Mesendoderm (in vitro differentiated cells): Measurements from ENCODE around the gene NUDT16.
"Not testable (repeated sequence)": the region's sequence is repeated elsewhere in the genome, so short reads cannot be mapped to it uniquely, and the experiment has no call there.

Experiments
- DNase-seq: peaks from one replicate; pipeline ENCODE4 v3.0.0; 2013
- H2AK5ac ChIP-seq: 2 replicates; pipeline ENCODE4 v1.6.1; 2013; ENCODE audit warnings: low read length, inconsistent platforms
- H2BK120ac ChIP-seq: 2 replicates; pipeline ENCODE4 v1.6.1; 2013; ENCODE audit warnings: low read depth, mild to moderate bottlenecking, low read length, moderate library complexity, mixed read lengths
- H2BK15ac ChIP-seq: replicated peaks from 2 replicates; pipeline ENCODE4 v1.6.1; 2013; ENCODE audit warnings: low read depth, mild to moderate bottlenecking, moderate library complexity
- H2BK5ac ChIP-seq: 2 replicates; pipeline ENCODE4 v1.6.1; 2013; ENCODE audit warnings: low read length, inconsistent platforms
- H3K18ac ChIP-seq: 2 replicates; pipeline ENCODE4 v1.6.1; 2013; ENCODE audit warnings: mild to moderate bottlenecking, low read length, mixed read lengths
- H3K23ac ChIP-seq: one replicate; pipeline ENCODE4 v1.6.1; 2013; ENCODE audit warnings: low read length
- H3K27ac ChIP-seq: 2 replicates; pipeline ENCODE4 v1.5.1; 2013; ENCODE audit warnings: low read depth, mild to moderate bottlenecking, inconsistent platforms, low read length, moderate library complexity
- H3K27me3 ChIP-seq: 2 replicates; pipeline ENCODE4 v1.6.1; 2013; ENCODE audit warnings: low read length, control low read depth, mild to moderate bottlenecking, inconsistent platforms; ENCODE audit not compliant: insufficient read depth, poor library complexity
- H3K36me3 ChIP-seq: 2 replicates; pipeline ENCODE4 v1.6.1; 2013; ENCODE audit warnings: low read length, inconsistent platforms; ENCODE audit not compliant: control insufficient read depth, insufficient read depth
- H3K4ac ChIP-seq: one replicate; pipeline ENCODE4 v1.6.1; 2013; ENCODE audit warnings: low read depth, mild to moderate bottlenecking, low read length, moderate library complexity
- H3K4me1 ChIP-seq: 2 replicates; pipeline ENCODE4 v1.6.1; 2013; ENCODE audit warnings: low read depth, low read length, inconsistent platforms; ENCODE audit not compliant: control insufficient read depth
- H3K4me2 ChIP-seq: 2 replicates; pipeline ENCODE4 v1.6.1; 2013; ENCODE audit warnings: low read length
- H3K4me3 ChIP-seq: 2 replicates; pipeline ENCODE4 v1.5.1; 2013; ENCODE audit warnings: mild to moderate bottlenecking, low read length
- H3K56ac ChIP-seq: one replicate; pipeline ENCODE4 v1.6.1; 2013; ENCODE audit warnings: low read length
- H3K79me1 ChIP-seq: 2 replicates; pipeline ENCODE4 v1.6.1; 2013; ENCODE audit warnings: low read length, inconsistent platforms
- H3K79me2 ChIP-seq: 2 replicates; pipeline ENCODE4 v1.6.1; 2013; ENCODE audit warnings: mild to moderate bottlenecking, low read length; ENCODE audit not compliant: control insufficient read depth, insufficient read depth
- H3K9ac ChIP-seq: 2 replicates; pipeline ENCODE4 v1.6.1; 2013; ENCODE audit warnings: low read length, inconsistent platforms
- H4K5ac ChIP-seq: one replicate; pipeline ENCODE4 v1.6.1; 2013; ENCODE audit warnings: low read length
- H4K8ac ChIP-seq: one replicate; pipeline ENCODE4 v1.6.1; 2013; ENCODE audit warnings: low read depth, mild to moderate bottlenecking, control low read depth, low read length, moderate library complexity
- WGBS: extraction: QIAGEN DNeasy Blood & Tissue Kit; methylation state at CpG from one replicate; pipeline ENCODE4 v1.1.7; 2013; ENCODE audit warnings: low lambda C conversion rate, missing lambda C conversion rate; ENCODE audit not compliant: insufficient coverage; ENCODE audit errors: extremely low coverage; 5-methylcytosine and 5-hydroxymethylcytosine counted together

NUDT16 gene

GRCh38 chr3:131370935-131371687, 10.5 kb upstream of the NUDT16 start:
- Histone ChIP-seq H4K5ac (no peak overlapping the region), H3K27me3 (no peaks in the 10 kb centered on the region), H2BK120ac (no peak overlapping the region), H3K36me3 (peaks cover 1% of the 10 kb centered on the region), H3K79me2 (no peaks in the 10 kb centered on the region), H3K27ac (no peak overlapping the region), H4K8ac (no peak overlapping the region), H3K23ac (no peak overlapping the region), H2BK15ac (no peak overlapping the region), H3K9ac (no peak overlapping the region), H2AK5ac (no peak overlapping the region), H2BK5ac (no peak overlapping the region), H3K4me3 (no peak overlapping the region), H3K56ac (no peak overlapping the region), H3K4me1 (no peaks in the 10 kb centered on the region), H3K79me1 (no peaks in the 10 kb centered on the region), H3K4ac (no peak overlapping the region), H3K4me2 (no peak overlapping the region), H3K18ac (no peak overlapping the region)
- WGBS: no CpG with 5 or more reads among the region's 10 CpGs
- no peak for DNase-seq

GRCh38 chr3:131371688-131372066, 9.9 kb upstream of the NUDT16 start:
- Histone ChIP-seq H4K5ac (no peak overlapping the region), H3K4me1 (no peaks in the 10 kb centered on the region), H2BK5ac (no peak overlapping the region), H3K27me3 (no peaks in the 10 kb centered on the region), H3K4me3 (no peak overlapping the region), H4K8ac (no peak overlapping the region), H3K79me1 (no peaks in the 10 kb centered on the region), H3K56ac (no peak overlapping the region), H2AK5ac (no peak overlapping the region), H3K79me2 (no peaks in the 10 kb centered on the region), H3K9ac (no peak overlapping the region), H2BK15ac (no peak overlapping the region), H3K23ac (no peak overlapping the region), H3K27ac (no peak overlapping the region), H3K18ac (no peak overlapping the region), H3K36me3 (peaks cover 1% of the 10 kb centered on the region), H3K4me2 (no peak overlapping the region), H2BK120ac (no peak overlapping the region), H3K4ac (no peak overlapping the region)
- DNase-seq: no peak
- no CpG with 5 or more reads among the region's 2 CpGs for WGBS

GRCh38 chr3:131374741-131375140, 6.8 kb upstream of the NUDT16 start:
- H2BK15ac ChIP-seq: no peak overlapping the region
- no peaks in the 10 kb centered on the region for H3K4me1 ChIP-seq
- H3K79me1 ChIP-seq: no peaks in the 10 kb centered on the region
- H3K9ac ChIP-seq: no peak overlapping the region
- no peak overlapping the region for H3K18ac ChIP-seq
- no peak overlapping the region for H3K4me3 ChIP-seq
- no peaks in the 10 kb centered on the region for H3K79me2 ChIP-seq
- WGBS: no CpG with 5 or more reads among the region's 2 CpGs
- no peak overlapping the region for H3K4me2 ChIP-seq
- no peaks in the 10 kb centered on the region for H3K27me3 ChIP-seq
- H2BK120ac ChIP-seq: no peak overlapping the region
- H4K5ac ChIP-seq: no peak overlapping the region
- no peak overlapping the region for H2AK5ac ChIP-seq
- no peak for DNase-seq
- H4K8ac ChIP-seq: no peak overlapping the region
- no peak overlapping the region for H3K4ac ChIP-seq
- peaks cover 1% of the 10 kb centered on the region for H3K36me3 ChIP-seq
- H2BK5ac ChIP-seq: no peak overlapping the region
- H3K23ac ChIP-seq: no peak overlapping the region
- no peak overlapping the region for H3K27ac ChIP-seq
- H3K56ac ChIP-seq: no peak overlapping the region

- not testable (repeated sequence) for H4K8ac ChIP-seq, DNase-seq, H3K27ac ChIP-seq
Measured at GRCh38 chr3:131380821-131381444, 641 bp upstream of the NUDT16 start.

GRCh38 chr3:131386429-131387165, 5.0 kb downstream of the NUDT16 start:
- no peak overlapping the region for H3K56ac ChIP-seq
- H3K18ac ChIP-seq: no peak overlapping the region
- no CpG with 5 or more reads among the region's 6 CpGs for WGBS
- H3K4me3 ChIP-seq: no peak overlapping the region
- H3K4me1 ChIP-seq: no peaks in the 10 kb centered on the region
- H3K27me3 ChIP-seq: no peaks in the 10 kb centered on the region
- H3K9ac ChIP-seq: no peak overlapping the region
- H3K27ac ChIP-seq: no peak overlapping the region
- no peak overlapping the region for H4K8ac ChIP-seq
- H2BK15ac ChIP-seq: no peak overlapping the region
- peaks cover 4% of the 10 kb centered on the region for H3K79me1 ChIP-seq
- H4K5ac ChIP-seq: no peak overlapping the region
- no peak overlapping the region for H3K4me2 ChIP-seq
- no peak overlapping the region for H3K4ac ChIP-seq
- H2BK5ac ChIP-seq: no peak overlapping the region
- H3K79me2 ChIP-seq: no peaks in the 10 kb centered on the region
- no peak overlapping the region for H2AK5ac ChIP-seq
- DNase-seq: peak; percentile 25
- H3K36me3 ChIP-seq: no peaks in the 10 kb centered on the region
- no peak overlapping the region for H3K23ac ChIP-seq
- H2BK120ac ChIP-seq: no peak overlapping the region

More at GRCh38 chr3:131380821-131381444, 641 bp upstream of the NUDT16 start:
- H4K5ac ChIP-seq, H3K4me1 ChIP-seq, H3K27me3 ChIP-seq, H3K4ac ChIP-seq, H3K36me3 ChIP-seq, H3K18ac ChIP-seq, H3K23ac ChIP-seq, H2BK120ac ChIP-seq, H2AK5ac ChIP-seq, H2BK5ac ChIP-seq, H2BK15ac ChIP-seq, H3K79me2 ChIP-seq, H3K79me1 ChIP-seq: not testable (repeated sequence)
- Histone ChIP-seq H3K4me2 (peak overlapping the region; percentile 90), H3K9ac (peak overlapping the region; percentile 76), H3K56ac (peak overlapping the region; percentile 93), H3K4me3 (peak overlapping the region; percentile 69)
- no CpG with 5 or more reads among the region's 16 CpGs for WGBS
